GM20431 (cell line): ENCODE results near the gene AGTR1.
"Not testable (repeated sequence)": the region's sequence is repeated elsewhere in the genome, so short reads cannot be mapped to it uniquely, and the experiment has no call there.

ENCODE experiments used
- in situ Hi-C: fragments of 300-500 bp; cut with MseI, MboI; formaldehyde crosslinking; loops from one replicate; pipeline ENCODE4 v1.15.0; 2020; ENCODE audit warnings: low sequenced_read_pairs; ENCODE audit not compliant: unreplicated experiment

The AGTR1 gene

DNA sequence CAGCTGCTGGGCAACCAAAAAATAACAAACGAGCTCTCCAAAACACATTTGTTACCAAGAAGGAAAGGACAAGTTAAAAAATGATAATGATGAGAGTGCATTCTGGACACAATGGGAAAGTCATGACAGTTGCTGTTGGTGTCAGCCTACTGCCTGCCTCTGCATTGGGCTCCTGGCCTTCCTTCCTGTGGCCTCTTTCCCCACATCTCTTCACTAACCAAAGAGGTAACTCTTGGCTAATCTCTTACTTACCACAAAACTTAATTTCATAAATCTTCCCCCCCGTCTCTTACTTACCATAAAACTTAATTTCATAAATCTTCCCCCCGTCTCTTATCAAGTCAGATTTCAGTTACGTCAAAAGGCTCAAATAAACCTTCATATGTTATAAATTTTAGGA is 58.6 kb downstream of the AGTR1 start:
- in situ Hi-C loops: no loop called here

DNA sequence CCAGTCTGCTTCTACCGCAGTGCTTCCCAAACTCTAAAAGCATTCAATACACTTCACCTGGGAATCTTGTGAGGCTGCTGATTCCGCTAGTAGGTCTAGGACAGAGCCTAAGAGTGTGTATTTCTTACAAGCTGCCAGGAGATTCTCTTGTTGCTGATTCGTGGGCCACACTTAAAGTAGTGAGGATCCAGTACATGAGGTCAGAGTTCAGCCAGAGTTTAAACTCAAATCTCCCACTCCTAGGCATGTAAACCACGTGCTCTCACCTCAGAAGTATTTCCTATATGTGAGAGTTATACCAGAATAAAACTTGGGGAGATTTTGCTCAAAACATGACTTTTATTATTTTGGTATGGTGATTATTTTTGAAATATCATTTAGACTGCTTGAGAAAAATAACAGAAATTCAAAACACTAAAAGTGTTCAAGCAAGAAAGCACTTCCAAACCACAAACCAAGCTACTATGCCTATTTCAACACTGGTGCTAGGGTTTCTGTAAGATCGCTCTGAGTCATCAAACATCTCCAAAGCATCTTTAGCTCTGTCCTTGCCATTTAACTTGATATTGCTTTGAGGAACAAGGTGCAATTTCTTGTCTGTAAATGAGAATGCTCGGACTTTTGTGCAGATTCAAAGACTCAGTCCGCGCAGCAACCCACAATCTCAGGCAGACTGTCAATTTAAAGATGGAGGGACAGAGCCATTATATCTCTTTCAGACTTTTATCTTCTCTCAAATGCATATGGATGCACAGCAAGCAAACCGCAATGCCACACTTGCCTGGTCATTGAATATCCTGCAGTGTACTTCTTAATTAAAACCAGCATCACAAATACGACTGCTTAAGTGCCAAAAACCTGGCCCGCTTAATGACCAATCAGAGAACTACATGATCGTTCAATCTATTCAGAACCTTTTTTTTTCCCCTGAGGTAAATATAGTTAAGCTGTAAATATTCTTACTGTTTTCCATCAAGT is 59.8 kb downstream of the AGTR1 start:
- in situ Hi-C loops: no loop called here

DNA sequence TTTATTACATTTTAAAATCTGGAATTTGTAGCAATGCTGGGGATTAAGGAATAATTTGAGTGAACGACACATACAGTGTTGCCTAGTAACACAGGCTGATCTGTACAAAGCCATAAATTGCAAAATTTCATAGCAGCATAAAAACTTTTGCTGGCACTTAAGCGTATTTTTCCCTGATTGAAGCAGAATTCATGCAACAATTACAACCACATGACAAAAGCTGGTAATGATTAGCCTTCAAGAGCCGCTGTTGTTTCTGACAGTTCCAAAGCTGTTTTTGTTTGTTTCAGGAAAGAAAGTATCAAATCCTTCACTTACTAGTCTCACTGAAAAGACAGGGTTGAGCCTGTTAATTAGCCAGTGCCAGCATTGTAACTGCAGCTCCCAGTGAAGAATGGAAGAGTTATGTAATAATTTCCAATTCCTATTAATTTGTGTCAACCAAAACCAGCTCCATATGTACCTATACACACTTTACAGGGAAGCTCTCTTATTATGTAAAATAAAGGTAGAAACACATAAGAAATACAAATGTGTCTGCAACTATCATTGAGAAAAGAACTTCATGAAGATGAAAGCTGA is 60.7 kb downstream of the AGTR1 start:
- in situ Hi-C loops: no loop called here

DNA sequence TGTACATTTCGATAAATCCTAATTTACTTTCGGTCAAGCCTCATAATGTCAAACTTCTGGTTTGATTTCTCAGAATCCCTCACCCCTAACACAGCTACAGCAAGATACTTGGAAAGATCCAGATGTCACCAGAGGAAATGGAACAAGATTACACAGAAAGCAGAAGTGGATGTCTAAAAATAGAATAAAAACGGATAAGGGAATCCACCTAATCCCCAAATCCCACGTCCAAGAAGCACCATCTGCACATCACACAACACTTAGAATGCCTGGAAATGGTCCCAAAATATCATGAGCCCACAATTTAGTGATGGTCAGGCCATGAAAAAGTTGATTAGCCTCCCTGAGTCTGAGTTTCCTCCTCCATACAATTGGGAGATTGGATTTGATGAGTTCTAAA is 61.7 kb downstream of the AGTR1 start:
- in situ Hi-C loops: no loop called here

DNA sequence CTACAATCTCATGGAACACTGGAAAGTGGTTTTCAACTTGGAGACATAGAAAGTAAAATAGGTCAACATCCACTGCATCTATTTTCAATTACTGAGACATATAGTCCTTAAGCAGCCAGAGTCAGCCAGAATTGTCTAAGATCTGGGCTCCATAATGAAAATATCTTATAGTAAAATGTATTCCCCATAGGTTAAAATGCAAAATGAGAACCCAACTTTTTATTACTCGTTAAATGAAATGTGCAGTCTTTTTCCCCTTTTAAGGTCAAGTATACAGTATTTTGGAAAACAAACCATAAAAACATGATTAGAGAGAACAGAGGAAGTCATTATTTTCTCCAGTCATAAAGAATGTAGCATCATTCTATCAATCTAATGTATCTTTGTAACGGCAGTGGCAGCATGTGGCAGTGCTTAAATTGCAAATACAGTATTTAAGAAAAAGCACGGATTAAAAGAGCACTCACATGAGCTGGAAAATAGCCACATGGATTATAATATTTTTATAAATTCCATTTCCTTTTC is 65.5 kb downstream of the AGTR1 start:
- in situ Hi-C loops: no loop called here

DNA sequence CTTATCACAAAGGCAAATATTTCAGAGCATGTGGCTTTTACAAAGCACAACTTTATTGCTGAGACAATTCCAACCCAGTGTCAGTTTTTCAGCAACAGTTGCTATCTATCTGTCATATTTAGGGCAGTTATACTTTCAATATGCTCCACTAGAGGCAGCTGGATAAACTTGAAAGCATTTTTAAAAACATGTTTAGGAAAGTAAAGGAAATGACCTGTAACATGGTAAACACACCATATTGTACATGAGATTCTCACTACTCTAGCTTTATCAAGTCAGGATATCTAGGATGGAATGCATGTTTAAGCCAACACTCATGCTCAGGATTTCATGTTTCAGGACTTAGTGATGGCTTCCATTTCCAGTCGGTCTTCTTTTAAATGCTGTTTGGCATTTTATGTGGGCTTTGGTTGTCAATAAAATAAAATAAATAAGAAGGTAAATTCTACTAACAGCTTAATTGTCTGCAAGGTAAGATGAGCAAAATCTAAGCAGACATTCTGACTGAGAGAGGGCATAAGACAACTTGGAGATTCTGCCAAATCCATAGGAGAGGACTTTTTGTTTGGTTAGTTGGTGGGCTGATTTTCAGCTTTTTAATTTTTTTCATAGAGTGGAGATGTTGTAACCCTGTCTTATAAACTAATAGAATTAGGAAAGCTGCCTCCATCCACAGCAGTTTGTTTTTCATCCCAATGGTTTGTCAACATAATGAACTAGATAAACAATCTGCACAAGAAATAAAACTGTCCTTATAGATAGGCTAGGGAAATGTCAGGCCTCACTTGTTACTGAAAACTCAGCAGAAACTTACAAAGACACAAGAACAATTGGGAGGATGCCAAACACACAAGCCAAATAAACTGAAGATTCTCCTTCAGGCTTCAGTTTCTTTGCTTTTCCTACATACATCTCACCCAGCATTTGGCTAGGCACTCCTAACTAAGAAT is 66.6 kb downstream of the AGTR1 start:
- in situ Hi-C loops: no loop called here

DNA sequence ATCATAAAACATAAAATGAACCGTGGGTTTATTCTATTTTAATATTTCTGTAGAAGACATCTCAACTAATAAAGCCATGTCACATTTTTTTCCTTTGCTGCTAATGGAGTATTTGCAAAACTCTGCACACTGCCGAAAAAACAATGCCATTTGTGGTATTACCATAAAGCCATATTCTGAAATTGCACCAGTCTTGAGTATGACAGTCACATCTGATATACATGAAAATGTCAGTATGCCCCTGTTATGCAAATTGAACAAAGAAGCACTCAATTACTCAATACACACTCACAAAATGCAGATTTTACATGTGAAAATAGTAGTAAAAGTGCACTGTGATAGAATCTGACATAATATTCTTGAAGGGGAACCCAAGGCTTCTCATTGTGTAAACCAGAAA is 74.7 kb downstream of the AGTR1 start:
- in situ Hi-C loops: no loop called here

DNA sequence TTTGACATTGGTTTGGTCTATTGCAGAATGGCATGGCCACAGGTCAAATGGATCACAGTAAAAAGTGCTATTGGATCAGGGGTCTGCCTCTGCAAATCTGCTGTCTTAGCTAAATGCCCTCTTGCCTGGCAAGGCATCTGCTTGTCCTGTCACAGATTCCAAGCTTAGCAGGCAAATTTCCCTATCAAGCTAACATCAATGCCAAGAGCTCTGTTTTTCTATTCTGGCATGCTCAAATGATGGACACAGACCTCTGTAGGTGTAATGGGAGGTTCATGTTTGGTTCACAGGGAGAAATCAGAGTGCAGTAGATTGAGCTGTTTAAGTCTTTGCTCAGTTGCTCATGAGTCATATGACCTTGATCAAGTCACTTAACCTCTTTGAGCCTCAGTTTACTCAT is 75.1 kb downstream of the AGTR1 start:
- in situ Hi-C loops: no loop called here

DNA sequence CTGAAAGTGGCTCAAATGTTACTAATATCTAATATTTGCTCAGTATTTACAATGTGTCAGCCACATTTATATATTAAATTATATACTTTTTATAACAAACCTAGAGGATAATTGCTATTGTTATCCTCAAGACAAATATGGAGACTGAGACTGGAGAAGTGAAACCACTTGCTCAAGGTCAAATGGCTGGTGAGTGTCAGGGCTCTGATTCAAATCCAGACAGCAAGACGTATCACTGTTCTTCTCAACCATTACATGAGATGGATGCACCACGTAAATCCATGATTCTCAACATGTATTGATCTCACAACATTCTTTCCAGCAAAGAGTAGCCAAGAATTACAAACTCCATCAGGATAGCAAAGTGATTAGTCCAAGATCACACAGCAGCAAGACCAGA is 76.1 kb downstream of the AGTR1 start:
- in situ Hi-C loops: no loop called here

DNA sequence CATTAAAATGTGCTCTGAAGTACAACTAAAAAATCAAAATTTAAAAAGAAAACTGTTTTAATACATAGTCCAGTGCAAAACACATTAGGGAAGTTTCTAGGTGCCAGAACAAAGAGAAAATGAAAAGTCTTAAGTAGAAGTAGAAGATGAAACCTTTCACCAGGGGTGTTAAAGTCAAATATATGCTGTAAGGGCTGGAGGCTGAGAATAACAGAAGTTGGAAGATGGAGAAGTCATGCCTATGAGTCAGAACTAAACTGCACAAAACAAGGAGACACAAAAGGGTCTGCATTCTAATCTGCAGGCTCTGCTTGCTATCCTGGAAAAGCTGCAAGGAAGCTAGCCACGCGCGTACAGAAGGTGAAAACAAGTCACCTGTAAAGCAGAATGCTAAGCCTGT is 81.2 kb downstream of the AGTR1 start:
- in situ Hi-C loops: no loop called here

DNA sequence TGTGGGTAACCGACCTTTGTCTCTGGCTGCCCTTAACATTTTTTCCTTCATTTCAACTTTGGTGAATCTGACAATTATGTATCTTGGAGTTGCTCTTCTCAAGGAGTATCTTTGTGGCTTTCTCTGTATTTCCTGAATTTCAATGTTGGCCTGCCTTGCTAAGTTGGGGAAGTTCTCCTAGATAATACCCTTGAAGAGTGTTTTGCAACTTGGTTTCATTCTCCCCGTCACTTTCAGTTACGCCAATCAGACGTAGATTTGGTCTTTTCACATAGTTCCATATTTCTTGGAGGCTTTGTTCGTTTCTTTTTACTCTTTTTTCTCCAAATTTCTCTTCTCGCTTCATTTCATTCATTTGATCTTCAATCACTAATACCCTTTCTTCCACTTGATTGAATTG is 87.3 kb downstream of the AGTR1 start:
- in situ Hi-C loops: not testable (repeated sequence)

DNA sequence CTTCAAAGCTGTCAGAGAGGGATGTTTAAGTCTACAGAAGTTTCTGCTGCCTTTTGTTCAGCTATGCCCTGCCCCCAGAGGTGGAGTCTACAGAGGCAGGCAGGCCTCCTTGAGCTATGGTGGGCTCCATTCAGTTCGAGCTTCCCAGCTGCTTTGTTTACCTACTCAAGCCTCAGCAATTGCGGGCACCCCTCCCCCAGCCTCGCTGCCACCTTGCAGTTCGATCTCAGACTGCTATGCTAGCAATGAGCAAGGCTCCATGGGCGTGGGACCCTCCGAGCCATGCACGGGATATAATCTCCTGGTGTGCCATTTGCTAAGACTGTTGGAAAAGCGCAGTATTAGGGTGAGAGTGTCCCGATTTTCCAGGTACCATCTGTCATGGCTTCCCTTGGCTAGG is 88.5 kb downstream of the AGTR1 start:
- in situ Hi-C loops: not testable (repeated sequence)

DNA sequence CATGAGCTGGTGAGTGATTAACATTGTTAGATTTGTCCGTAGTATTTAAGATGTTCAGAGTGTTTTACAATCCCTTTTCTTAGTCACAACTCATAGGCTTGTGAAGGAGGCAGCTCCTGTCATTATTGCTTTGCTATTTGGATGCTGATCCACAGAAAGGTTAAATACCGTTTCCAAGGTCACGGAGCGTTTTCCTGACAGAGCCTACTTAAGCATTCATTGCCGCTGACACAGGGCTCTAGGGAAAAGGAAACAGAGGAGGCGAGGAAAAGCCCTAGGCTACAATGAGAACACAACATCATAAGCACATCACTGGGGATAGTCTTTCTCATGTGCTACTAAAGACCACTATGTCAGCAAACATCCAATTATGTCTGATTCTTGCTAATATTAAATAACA is 91.4 kb downstream of the AGTR1 start:
- in situ Hi-C loops: no loop called here

DNA sequence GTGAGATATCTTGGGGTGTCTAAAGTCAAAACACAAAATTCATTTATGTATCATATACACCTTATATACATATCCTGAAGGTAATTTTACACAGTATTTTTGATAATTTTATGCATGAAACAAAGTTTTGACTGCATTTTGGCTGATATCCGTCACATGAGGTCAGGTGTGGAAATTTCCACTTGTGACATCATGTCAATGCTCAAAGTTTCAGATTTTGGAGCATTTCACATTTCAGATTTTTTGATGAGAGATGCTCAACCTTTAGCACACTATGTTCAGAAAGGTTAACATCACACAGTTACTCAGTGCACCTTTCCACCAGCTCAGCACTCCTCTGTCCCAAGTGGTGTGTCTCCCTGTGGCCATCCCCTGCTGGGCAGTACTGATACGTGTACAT is 92.2 kb downstream of the AGTR1 start:
- in situ Hi-C loops: no loop called here

DNA sequence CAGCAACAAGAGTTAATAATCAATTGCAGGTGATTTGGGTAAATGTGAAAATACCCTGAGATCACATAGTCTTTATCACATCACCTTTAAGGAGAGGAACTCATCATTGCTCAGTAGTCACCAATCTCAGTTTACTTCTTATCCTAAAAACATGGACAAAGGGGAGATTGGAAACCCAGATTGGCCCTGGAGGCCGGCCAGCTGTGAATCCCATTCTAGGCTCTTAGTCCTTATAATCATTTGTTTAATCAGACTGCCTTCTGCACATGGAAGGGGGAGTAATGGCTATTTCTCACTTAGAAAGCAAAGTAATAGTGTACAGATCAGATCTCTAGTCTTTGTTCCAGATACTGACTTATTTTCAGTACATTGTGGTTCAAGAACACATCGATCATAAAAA is 92.7 kb downstream of the AGTR1 start:
- in situ Hi-C loops: no loop called here

DNA sequence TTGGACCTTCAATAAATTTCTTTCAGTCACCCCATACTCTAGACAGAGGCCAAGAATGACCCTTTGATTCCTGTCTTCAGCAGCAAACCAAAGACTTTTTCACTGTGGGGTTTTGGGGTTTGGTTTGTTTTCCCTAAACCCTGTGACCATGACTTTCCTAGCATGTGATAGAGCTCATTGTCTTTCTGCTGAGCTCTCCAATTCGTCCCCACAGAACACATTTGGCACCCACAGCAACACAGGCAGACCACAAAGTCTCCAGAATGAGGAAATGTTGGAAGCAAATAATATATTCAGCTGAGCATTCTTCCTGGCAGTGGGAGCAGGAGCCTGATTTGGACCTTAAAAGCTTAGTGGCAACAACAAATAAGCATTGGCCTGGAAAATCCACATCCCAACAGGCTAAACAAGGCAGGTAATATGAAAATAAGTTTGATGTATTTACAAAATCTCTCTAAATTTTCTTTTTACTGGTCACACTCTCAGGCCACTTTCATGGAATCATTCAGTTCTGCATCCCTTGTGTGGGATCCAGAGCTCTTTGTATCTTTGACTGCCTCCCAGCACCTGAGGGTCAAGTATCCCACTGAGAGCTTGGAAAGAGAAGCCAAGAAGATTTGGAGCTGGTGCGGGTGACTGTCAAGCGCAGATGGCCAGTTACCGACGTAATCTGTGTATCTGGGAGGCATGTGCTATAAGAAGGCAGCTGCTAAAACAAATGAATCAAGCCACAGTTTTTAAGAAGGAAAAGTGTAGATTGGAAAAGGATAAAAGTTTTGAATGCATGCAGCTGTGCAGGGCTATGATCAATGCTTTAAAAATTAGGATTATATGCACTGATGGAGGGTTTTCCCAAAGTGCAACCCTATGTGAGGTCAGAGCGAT is 93.4 kb downstream of the AGTR1 start:
- in situ Hi-C loops: no loop called here

DNA sequence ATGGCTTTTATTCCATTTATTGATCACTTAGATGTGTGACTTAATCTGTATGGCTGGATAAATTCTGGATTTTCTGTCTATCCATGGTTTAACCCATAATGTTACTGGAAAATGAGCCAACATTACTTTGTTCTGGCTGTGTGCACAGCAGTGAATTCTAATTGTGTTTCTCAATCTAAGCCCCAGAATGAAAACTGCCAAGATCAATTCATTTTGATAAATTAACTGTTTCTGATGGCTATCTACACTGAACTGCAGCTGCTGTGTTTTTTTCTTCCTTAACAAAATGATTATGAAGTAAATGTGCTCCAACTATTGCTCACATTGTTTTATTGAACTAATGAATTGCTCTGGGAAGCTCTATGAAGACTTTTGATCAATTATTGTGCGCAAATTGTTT is 94.2 kb downstream of the AGTR1 start:
- in situ Hi-C loops: no loop called here

DNA sequence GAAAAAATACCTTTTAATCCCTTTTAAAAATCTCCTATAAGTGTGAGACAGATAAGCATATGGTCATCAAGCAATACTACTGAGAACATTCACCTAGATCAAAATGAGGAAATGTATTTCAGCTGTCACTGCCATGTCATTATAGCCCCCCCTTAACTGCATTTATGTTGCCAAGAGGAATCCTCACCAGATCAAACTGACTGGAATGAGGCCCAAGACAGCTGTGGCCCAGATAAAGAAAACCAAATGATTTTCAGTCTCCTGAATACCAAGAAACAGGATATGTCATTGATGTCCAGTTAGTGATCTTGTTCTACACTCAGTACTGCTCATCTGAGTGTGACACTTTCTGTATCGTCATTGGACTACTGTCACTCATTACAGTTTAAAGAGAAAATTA is 94.8 kb downstream of the AGTR1 start:
- in situ Hi-C loops: no loop called here
